Stimulated activated CD4-positive, alpha-beta T cell treated with anti-CD3 and anti-CD28 coated beads, Interleukin-1b, Interleukin-23, amount 100 ng/mL, for 24 hours (primary cell): ENCODE data around the gene ACSL4.

Experiments used
- DNase-seq, 4 experiments: peaks; one replicate each; pipeline ENCODE4 v3.0.0-alpha.2; 2020; ENCODE audit warnings: low read depth in 4 of 4, low spot score in 1 of 4

ACSL4 gene

GRCh38 chrX:109614951-109615350 lies 118.1 kb downstream of the ACSL4 start:
- no peak for DNase-seq

- no peak for DNase-seq
Observed at GRCh38 chrX:109601486-109601885, 131.6 kb downstream of the ACSL4 start.

GRCh38 chrX:109600237-109600651 lies 132.8 kb downstream of the ACSL4 start:
- no peak for DNase-seq

DNA sequence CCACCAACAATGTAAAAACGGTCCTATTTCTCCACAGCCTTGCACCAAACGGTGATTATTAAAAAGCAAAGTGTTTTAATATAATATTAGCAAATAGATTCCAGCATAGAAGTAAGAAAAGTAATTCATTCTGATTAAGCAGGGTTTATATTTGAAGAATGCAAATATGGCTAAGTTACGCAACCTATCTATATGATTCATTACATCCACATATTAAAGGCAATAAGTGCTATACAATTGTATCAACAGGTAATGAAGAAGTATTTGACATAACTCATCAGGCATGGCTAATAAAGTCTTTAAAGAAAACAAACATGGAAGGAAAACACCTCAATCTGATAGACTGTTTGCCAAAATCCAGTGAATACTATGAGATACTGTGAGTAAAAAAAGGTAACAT lies 137.0 kb downstream of the ACSL4 start:
- DNase-seq, result no peak
